ENCODE results near the gene RBM20.
"Not testable (repeated sequence)": the region's sequence is repeated elsewhere in the genome, so short reads cannot be mapped to it uniquely, and the experiment has no call there.

Gene RBM20

DNA sequence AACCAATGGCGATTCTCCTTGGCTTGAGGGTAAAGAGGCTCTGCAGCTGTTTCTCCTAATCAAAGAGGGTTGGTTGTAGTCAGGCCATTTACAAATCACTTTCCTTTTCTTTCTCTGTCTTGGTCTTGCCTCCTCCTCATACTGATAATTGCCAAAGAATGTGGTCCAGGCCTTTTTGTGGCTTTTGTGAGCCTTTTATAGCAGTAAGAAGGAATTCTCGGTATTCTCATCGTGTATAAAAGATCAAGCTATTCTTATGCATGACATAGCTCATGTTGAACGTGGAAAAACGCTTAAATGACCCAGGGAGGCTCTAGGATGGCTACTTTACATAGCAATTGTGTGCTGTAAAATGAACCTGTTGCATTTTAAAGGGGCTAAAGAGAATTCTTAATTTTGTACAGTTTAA lies 62.6 kb downstream of the RBM20 start:
- DNase-seq = no peak

DNA sequence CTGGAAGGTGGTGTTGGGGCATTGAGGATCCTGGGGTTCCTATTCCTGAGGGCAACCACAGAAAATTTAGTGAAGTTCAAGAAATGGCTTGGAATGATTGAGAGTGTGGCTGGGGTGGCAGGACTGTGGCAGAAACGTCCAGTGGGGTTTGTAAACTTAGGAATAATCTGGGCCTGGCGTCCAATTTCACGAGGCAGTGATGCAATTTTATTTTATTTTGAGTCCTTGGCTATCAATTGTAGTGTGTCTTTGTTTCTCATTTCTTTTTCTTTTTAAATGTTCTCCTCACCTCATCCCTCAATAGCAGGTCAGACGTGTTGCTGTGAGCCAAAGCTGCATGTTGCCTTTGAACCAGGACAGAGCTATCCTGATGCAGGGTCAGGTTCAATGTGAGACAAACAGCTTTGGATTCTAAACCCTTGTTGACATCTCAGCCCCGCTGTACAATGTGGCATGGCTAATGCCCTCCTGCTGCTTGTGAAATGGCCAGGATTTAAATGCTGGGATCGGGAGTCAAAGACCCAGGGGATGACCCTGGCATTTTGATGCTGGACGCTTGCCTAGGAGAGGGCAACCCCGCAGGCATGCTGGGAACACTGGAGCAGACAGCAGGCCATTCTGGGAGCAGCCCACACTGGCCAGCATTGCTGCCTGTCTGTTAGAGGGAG lies 64.8 kb downstream of the RBM20 start:
- no peak for DNase-seq

DNA sequence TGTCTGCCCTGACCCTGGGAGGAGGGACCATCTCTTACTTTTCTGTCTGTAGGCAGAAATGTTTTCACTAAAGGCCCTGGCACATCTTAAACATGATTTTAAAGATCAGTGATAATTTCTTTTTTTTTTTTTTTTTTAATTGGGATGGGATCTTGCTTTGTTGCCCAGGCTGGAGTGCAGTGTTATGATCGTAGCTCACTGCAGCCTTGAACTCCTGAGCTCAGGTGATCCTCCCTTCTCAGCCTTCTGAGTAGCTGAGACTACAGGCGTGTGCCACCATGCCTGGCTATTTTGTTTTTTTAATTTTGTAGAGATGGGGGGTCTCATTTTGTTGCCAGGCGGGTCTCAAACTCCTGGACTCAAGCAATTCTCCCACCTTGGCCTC lies 65.3 kb downstream of the RBM20 start:
- no peak for DNase-seq

DNA sequence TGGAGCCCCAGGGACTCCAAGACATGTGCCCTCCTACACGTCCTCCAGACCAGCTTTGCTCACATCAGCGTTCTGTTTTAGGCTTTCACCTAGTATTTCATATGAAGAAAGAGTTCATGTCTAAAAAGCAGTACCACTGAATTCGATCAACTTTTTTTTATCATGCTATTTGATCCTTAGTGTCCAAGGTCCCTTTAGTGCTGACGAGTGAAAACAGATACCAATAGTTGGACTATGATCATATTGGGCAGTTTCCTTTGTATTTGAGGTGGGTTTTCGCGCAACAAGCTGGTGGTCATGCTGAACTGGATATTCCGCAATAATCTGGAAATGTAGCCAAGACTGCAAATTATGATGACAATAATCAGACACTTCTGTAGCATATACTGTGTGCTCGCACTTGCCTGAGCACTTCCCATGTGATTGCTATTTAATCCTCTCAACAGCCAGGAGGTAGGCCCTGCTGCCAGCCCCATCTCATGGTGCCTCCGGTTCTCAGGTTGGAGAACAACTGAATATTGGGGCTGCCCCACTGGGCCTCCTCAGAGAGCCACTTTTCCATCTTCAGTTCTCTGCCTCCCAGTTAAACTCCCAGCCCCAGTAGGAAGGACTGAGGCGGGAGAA lies 65.9 kb downstream of the RBM20 start:
- no peak for DNase-seq

DNA sequence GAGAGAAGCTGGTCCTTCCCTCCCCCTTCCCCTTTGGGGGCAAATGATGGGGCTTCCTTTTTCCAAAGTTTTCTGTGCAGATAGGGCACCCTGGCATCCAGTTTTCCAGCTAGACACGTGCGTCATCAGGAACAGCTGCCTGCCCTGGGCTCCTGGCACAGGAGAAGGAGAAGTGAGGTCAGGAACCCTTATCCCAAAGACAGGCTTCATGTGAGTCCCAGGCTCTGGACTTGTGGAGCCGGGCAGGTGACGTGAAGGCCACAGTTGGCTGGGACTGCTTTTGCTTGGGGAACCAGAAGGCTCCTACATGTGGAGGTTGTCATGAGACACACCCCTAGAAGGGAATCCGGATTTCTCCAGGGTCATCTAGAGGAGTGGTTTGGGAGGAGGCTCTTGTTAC lies 66.5 kb downstream of the RBM20 start:
- DNase-seq = no peak

DNA sequence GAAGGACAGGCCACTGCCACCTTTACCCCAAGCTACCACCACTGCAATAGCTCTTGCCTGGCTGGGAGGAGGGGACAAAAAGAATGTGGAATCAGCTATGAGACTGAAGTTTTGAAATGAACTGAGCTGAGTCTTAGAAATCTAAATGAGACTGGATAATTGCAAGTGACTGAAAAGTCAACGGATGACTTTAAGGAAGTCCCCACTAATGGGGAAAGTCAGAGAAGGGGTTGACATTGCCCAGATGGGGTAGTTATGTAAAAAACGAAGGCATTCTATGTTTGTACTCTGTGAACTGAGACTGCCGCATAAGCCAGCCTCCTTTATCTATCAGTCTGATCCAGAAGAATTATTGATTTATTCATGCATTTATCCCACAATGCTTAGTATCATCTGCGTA lies 67.2 kb downstream of the RBM20 start:
- DNase-seq = no peak

DNA sequence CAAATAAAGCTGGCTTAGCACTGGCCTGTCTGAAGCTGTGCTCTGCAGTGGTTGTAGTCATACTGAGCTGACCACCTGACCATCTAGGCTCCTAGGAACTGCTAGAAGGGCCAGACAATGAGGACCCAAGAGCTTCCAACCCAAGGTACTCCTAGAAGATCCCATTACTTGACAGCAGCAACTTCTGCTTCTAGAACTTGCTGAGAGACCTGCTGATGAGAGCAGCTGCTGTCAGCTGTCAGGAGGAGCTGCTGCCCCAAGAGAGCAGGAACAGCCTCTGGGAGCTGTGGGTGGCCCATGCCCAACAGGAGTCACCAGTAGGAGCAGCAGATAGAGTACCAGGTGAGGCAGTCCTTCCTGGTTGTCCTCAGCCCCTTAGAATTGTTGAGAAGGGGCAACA lies 70.2 kb downstream of the RBM20 start:
- no peak for DNase-seq

DNA sequence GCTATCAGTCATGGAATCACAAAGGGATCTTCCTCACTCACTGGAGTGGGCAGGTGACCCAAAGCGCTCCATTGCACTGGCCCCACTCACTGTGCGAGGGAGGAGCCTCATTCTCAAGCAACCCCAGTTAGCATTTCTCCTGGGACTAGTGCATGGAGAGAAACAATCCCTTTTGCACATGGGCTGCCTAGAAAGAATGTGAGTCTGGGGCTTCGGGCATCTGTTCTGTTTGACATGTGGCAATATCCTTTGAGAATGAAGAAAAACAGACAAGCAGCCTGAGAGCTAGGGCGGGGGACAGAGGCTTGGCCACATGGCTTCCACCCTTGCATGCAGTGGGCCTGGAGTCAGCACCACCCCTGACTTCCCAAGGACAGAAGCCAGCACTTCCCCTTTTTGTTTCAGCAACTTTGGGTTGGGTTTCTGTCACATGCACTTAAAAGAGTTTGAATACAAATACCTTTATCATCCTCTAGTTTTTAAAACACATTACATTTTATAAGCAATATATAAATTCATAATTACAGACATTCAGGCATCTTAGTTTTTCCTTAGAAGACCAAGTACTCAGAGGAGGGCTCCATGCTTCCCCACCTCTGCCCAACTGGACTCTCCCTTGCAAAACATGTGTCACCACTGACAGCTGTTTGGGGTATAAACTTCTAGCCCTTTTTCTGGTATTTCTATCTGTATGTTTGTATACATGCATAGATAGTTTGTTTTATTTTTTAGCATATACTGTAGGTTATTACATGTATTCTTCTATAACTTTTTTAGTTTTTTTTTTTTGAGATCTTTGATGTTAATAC lies 73.8 kb downstream of the RBM20 start:
- DNase-seq = no peak

DNA sequence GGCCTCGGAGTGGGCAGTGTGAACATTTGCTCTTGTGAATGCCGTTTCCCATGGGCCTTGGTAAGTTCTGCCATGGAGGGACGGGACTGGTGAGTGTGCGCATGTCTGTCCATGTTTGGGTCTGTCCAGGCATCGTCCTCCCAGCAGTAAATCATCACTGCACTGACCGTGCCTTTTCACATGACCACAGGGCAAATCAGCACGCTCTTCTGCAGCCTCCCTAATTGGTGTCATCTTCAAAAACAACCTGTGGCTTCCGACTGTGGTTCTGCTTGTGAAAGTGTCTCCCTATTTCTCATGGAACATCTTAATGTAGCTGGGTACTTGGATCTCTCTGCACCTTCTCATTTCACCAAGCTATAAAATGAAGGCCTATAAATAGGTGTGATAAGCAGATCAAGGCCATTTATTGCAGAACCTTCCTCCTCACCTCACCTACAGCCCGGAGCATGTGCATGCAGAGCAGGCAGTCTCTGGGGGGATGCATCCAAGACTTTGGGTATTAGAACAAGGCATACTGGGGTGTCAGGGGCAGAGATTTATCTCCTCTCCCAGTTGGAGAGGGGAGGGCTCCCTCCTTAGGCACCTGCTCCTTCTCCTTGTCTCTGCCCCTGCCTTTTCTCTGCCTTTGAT lies 77.4 kb downstream of the RBM20 start:
- no peak for DNase-seq

DNA sequence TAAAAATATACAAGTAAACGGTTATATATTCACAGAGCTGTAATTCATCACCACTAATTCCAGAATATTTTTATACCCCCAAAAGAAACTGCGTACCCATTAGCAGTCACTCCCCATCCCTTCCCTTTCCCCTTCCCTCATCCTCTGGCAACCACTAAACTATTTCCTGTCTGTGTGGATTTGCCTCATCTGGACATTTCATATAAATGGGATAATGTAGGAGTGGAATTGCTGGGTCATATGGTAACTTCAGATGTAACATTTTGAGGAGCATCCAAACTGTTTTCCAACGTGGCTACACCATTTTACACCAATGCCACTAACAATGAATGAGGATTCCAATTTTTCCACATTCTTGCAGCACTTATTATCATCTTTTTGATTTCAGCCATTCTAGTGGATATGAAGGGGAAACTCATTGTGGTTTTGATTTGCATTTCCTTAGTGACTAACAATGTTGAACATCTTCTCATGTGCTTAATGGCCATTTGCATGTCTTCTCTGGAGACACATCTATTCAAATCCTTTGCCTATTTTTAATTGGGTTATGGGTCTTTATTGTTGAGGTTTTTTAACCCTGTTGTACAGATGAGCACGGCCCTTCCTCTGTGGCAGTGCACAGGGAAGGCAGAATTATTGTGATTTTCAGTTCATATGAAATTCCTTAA lies 79.2 kb downstream of the RBM20 start:
- DNase-seq = no peak

DNA sequence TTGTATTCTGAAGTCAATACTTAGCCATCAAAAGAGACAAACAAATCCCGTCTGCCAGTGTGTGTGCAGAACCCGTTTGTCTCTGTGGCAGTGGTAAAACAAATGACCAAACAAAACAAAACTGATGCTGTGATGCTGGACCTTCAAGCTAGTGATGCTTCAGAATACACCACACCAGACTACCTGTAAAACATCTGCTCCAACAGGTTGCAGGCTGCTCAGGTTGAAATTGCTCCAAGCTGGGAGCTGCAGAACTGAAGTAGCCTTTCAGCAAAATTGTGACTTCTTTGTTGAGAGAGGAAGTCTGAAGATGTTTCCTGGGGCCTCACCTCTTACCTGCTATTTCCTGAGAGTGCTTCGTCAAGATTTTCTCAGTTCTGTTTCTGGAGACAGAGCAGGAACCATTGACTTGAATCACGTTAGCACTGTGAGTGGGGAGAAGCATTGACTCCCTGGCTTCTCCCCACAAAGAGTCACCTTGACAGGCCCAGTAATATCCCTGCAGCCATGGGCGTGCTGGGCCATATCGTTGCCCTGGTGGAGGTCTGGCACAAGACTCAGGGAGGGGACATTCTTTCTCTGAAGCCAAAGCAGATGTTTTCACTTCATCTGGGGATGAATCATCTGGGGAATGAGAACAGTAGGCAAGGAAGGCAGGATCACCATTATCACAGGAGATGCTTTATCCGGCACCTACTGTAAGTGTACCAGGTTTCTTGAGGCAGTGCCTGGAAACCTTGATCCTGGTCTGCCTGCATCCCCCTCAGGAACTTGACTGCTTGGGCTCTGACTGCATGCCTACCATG lies 80.2 kb downstream of the RBM20 start:
- DNase-seq = no peak

DNA sequence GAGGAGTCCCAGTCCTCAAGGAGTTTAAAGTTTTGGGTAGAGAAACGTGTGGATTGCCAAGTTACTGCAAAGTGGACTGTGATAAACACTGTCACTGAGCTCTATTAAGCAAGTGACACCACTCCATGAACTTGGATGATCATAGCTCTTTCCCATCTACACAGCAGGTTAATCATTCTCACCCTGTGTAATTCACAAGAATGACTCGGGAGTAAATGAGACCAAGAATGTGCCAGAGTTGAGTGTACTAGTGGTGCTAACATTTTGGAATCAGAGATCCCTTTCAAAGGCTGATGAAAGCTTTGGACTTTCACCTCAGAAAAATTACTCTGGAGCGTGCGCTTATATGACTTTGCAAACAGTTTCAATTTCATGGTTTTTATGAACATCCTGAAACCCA lies 80.8 kb downstream of the RBM20 start:
- no peak for DNase-seq

DNA sequence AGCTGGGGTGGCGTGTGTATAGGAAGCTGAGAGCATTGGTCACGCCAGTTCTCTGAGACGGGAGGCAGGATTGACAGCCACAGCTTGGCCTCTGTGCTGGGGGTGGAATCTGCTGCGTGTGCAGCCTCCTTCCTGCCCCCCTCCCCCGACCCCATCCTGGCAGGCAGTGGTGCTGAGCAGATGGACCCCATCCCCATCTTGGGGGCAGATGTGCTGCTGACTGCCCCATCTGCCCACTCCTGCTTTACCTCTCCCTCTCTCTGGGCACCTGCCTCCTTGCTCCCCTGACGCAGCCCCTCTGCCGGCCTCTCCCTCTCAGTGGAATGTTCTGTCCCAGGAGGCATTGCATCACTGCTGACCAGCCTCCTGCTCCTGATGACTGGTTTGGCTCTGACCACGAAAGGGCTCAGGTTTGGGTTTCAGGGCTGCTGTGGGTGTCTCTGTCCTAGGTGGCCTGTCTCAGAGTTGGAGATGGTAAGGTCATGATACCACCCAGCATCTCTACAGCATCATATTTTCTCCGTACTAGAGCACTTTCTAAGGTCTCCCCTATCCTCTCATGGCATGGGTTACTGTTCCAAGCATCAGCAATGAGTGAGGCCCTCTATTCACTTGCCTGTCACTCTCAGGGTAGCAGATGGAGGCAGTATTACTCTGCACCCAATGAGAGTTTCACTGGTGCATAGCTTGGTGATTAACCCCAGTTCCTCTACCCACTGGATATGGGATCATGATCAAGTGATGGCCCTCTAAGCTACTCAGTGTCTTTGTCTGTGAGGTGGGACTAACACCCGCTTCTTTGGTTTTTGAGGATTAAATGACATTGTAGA lies 81.9 kb downstream of the RBM20 start:
- DNase-seq = no peak

DNA sequence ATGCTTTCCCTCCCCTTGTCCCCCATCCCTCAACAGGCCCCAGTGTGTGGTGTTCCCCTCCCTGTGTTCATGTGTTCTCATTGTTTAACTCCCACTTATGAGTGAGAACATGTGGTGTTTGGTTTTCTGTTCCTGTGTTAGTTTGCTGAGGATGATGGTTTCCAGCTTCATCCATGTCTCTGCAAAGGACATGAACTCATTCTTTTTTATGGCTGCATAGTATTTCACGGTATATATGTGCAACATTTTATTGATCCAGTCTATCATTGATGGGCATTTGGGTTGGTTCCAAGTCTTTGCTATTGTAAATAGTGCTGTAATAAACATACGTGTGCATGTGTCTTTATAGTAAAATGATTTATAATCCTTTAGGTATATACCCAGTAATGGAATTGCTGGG lies 83.6 kb downstream of the RBM20 start:
- DNase-seq = not testable (repeated sequence)

DNA sequence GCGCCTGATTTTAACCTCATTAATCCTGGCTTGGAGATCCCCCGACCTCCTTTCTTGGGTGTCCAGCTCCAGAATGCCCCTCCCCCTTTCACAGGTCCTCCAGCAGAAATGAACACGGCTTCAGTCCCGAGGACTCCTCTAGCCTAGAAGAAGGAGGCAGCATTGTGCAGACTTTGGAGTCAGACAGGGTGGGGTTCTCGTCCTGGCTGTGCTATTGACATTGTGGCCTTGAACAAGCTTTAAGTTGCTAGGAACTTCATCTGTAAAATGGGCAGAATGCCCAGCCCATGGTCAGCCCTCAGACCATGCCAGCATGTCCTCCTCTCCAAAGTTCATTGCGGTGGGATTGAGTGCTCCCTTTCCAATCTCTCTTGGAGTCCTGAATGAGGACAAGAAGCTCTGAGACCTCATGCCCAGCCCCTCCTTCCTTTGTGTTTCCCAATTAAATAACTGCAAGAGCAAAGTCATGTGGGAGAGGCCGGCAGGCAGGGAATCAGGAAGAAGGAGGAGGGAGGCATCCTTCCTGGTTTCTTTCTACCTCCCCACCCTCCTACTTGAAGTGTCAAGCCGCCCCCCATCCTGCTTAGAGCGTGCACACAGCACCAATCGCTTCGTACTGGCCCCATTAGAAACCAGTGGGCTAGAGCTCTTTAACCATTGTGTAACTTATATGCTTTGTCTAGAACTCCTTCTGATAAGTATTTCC lies 86.4 kb downstream of the RBM20 start:
- no peak for DNase-seq

DNA sequence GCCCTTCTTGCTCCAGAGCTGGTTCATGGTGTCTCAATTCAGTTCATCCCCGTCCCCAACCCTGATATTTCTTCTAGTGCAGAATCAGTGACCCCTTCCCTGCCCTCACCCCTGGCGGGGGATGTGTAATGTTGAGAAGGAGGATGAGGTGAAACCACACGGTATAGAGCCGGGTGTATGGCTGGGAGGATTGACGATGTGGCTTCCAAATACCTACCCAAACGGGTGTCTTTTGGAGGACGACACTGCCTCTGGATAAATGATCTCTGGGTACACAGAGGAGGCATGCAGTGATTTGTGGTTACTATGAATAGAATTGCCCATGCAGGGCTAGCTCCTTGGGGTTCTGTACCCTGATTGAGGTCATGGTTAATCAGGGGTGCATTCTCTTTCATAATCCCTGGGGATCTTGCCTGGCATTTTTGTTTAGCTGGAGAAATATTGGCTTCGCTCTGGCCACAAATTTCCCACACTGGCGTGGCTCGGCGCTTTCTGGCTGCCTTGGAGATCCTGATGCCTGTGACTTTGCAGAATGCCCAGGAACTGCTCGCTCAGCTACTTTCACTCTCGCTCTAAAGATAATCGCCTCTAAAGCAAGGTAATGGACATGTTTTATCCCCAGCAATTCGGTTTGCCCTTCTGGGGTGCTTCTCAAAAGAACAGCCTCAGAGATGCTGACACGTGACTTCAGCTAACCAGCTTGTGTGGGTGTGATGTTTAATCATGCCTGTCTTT lies 89.2 kb downstream of the RBM20 start:
- DNase-seq = no peak

DNA sequence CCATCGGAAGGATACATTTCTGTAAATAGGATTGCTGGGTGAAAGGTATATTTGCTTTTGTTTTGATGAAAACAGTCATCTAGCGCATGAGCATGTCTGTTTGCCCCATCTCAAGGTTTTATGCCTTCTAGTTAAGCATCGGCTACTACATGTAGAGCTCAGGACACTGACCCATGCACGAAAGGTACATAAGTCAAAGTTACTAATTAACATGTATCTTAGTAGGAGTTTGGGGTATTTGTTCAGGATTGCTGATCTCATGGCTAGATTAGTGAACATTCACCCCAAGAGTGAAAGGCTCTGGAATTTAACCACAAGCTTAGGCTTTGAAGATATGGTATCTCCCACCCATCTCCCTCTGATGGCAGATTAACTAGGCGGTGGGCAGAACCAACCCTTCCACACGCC lies 91.5 kb downstream of the RBM20 start:
- no peak for DNase-seq

DNA sequence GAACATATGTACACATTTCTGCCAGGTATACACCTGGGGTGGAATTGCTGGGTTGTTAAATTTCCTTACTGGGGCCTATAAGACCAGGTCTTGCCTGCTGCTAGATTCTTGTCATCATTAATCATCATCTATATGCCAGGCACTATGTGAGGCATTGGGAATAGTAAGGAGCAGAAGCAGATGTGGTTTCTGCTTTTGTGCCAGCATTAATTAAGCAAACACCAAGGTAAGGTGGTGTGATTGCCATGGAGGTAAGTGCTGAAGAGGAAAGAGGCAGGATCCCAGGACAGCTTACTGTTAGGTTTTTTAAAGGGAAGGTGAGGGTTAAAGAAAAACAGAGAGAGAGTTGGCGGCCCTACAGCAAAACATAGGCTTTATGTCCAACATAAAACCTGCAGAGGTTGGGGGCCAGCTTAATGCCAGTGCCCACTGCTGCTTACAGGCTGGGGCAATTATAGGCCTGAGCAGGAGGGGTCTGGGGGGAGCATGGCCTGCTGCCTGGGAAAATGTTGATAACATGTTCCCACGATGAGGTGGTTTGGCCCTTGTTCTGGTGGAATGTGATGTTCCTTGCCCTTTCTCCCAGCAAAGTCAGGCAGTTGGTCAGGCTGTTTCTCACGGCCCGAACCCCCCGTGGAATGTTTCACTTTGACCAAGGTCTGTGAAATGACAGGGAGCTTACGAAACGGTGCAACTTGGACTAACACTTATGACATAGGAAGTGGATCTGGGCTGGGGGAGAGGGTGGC lies 93.9 kb downstream of the RBM20 start:
- DNase-seq = no peak

DNA sequence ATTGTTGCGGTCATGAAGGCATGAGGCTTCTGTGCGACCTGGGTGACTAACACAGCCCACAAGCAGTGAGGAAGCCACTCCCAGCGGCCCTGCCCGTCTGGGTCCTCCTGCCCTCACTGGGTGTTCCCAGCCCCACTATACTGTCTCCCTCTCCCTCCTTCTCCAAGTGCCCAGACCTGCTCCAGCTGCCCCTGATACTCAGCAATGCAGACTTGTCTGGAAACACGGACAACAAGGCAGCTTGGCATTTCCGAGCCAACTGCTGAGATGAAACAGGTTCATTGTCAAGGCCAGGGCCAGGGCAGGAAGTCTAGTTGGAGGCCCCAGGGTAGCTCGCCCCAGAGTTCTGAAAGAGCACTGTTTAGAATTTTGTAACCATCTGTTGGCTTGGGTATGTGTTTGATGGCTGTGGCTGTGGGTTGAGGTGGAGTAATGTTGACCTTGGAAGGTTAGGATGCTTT lies 95.7 kb downstream of the RBM20 start:
- DNase-seq = no peak

Measured in right forelimb (tissue), 1 donor.